ENCODE results near the gene ERBB3. TPM values are rescaled to one million over a fixed set of nuclear protein-coding genes. Genes with fewer than 3 reads are reported as not detected.

The ERBB3 gene
- total RNA-seq, 2 donors from 2014 or later: 45.7 to 51.8 TPM

GRCh38 chr12:56101045-56101444 is 21.1 kb downstream of the ERBB3 start:
- Mint-ChIP-seq H3K4me3 (no peak overlapping the region), H3K4me1 (peaks cover 12% of the 10 kb centered on the region), H3K27me3 (ENCODE audit: insufficient read depth) (no peaks in the 10 kb centered on the region), H3K36me3 (ENCODE audit: low read depth) (peaks cover 52% of the 10 kb centered on the region), H3K27ac (no peak overlapping the region), H3K9me3 (no peaks in the 10 kb centered on the region)
- Histone ChIP-seq H3K9me3 (ENCODE audit: control insufficient read depth, low read length) (no peaks in the 10 kb centered on the region), H3K9ac (ENCODE audit: extremely low read depth, low read length, poor library complexity, severe bottlenecking) (no peak overlapping the region), H3K4me1 (ENCODE audit: control insufficient read depth, insufficient read depth, low read length) (no peaks in the 10 kb centered on the region), H3K27ac (ENCODE audit: low read depth, low read length) (no peak overlapping the region), H3K27me3 (ENCODE audit: control insufficient read depth, insufficient read depth, low read length, poor library complexity, severe bottlenecking) (no peaks in the 10 kb centered on the region), H3K4me3 (ENCODE audit: low read length) (no peak overlapping the region), H3K36me3 (ENCODE audit: control insufficient read depth, insufficient read depth, low read length) (peaks cover 17% of the 10 kb centered on the region)
- WGBS, 2 experiments (ENCODE audit: insufficient coverage in 1 of 2, insufficient read length in 1 of 2): 93 to 95% methylated on average over 10 to 14 of the region's 14 CpGs
- DNase-seq: no peak
- TF ChIP-seq CTCF (conservative IDR thresholded peaks at IDR 0.05): no peak

- H3K27ac ChIP-seq (ENCODE audit: low read depth, low read length): no peak overlapping the region
- WGBS, 2 experiments (ENCODE audit: insufficient coverage in 1 of 2, insufficient read length in 1 of 2): 100% methylated on average over 1 of the region's 1 CpG; no CpG with 5 or more reads in 1 of the 2 experiments
- no peaks in the 10 kb centered on the region for H3K4me1 ChIP-seq (ENCODE audit: control insufficient read depth, insufficient read depth, low read length)
- TF ChIP-seq CTCF (conservative IDR thresholded peaks at IDR 0.05): no peak
- H3K4me3 ChIP-seq (ENCODE audit: low read length): no peak overlapping the region
- Mint-ChIP-seq H3K36me3 (ENCODE audit: low read depth) (peaks cover 52% of the 10 kb centered on the region), H3K27me3 (ENCODE audit: insufficient read depth) (no peaks in the 10 kb centered on the region), H3K4me1 (peaks cover 22% of the 10 kb centered on the region), H3K9me3 (no peaks in the 10 kb centered on the region), H3K4me3 (peak overlapping the region; percentile 99), H3K27ac (no peak overlapping the region)
- H3K9me3 ChIP-seq (ENCODE audit: control insufficient read depth, low read length): no peaks in the 10 kb centered on the region
- no peaks in the 10 kb centered on the region for H3K27me3 ChIP-seq (ENCODE audit: control insufficient read depth, insufficient read depth, low read length, poor library complexity, severe bottlenecking)
- no peak for DNase-seq
- no peak overlapping the region for H3K9ac ChIP-seq (ENCODE audit: extremely low read depth, low read length, poor library complexity, severe bottlenecking)
- H3K36me3 ChIP-seq (ENCODE audit: control insufficient read depth, insufficient read depth, low read length): peaks cover 28% of the 10 kb centered on the region
Measured at GRCh38 chr12:56102683-56103065, 22.7 kb downstream of the ERBB3 start.

GRCh38 chr12:56103066-56103711 is 23.2 kb downstream of the ERBB3 start:
- DNase-seq: no peak
- Histone ChIP-seq H3K27me3 (ENCODE audit: control insufficient read depth, insufficient read depth, low read length, poor library complexity, severe bottlenecking) (no peaks in the 10 kb centered on the region), H3K9ac (ENCODE audit: extremely low read depth, low read length, poor library complexity, severe bottlenecking) (peak overlapping the region; percentile 69), H3K4me1 (ENCODE audit: control insufficient read depth, insufficient read depth, low read length) (no peaks in the 10 kb centered on the region), H3K27ac (ENCODE audit: low read depth, low read length) (no peak overlapping the region), H3K36me3 (ENCODE audit: control insufficient read depth, insufficient read depth, low read length) (peaks cover 33% of the 10 kb centered on the region), H3K4me3 (ENCODE audit: low read length) (peak overlapping the region; percentile 91), H3K9me3 (ENCODE audit: control insufficient read depth, low read length) (no peaks in the 10 kb centered on the region)
- H3K4me1 Mint-ChIP-seq: peaks cover 22% of the 10 kb centered on the region
- H3K27me3 Mint-ChIP-seq (ENCODE audit: insufficient read depth): no peaks in the 10 kb centered on the region
- peaks cover 52% of the 10 kb centered on the region for H3K36me3 Mint-ChIP-seq (ENCODE audit: low read depth)
- no peak for TF ChIP-seq CTCF (conservative IDR thresholded peaks at IDR 0.05)
- 93 to 94% methylated on average over 4 to 6 of the region's 6 CpGs for WGBS, 2 experiments (ENCODE audit: insufficient coverage in 1 of 2, insufficient read length in 1 of 2)
- peak overlapping the region; percentile 99 for H3K4me3 Mint-ChIP-seq
- no peak overlapping the region for H3K27ac Mint-ChIP-seq
- no peaks in the 10 kb centered on the region for H3K9me3 Mint-ChIP-seq
